ENCODE data around the gene NR2F1-AS1.

The NR2F1-AS1 gene

DNA sequence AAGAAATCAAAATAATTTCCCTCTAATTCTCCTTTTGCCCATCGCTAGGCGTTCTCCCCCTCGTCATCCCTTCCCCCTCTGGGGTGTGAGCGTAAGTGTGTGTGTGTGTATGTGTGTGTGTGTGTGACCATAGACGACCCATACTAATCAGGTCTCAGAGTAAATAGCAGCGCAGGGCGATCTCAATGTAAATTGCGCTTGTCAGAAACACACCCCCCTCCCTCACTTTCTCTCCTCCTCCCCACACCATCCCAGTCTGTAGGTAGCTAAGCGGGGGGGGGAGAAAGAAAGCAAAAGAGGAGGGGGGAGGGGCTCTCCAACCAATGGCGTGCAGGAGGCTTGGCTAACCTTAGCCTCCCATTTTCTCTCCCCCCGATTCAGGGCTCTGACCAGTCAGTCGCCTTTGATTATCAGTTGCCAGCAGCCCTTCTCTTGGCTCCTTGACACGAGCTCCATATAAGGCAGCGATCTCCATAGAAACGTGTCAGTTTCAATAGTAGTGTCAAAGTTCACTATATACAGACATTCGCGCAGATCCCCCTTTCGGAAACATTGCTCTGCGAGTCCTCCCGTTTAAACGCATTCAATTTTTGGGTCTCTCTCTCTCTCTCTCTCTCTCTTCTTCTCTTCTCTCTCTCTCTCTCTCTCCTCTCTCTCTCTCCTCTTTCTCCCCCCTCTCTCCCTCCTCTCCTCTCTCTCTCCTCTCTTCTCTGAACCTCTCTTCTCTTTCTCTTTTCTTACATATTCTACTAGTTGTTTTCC is 1.8 kb upstream of the NR2F1-AS1 start, which contains the start of gene NR2F1:
Gene NR2F1, plus strand, starts transcription at position 546 of the 762 bp plus-strand sequence. CDS start 1,802 bp downstream, outside the sequence.
- WGBS, 2 donors (ENCODE audit: extremely low coverage in 2 of 2, insufficient read length in 2 of 2, insufficient replicate concordance in 1 of 2): no CpG with 5 or more reads among the region's 21 CpGs
- H3K4me3 ChIP-seq (ENCODE audit: low read length in 2 of 2): peak within 1 kb of the TSS; percentile 97 to 98
- no peak within 1 kb of the TSS for H2AFZ ChIP-seq (ENCODE audit: low read length)
- H3K4me2 ChIP-seq (ENCODE audit: insufficient read depth, low read length, poor library complexity, severe bottlenecking): peak within 1 kb of the TSS; percentile 34
- no peak within 1 kb of the TSS for H4K91ac ChIP-seq (ENCODE audit: low read depth, low read length, poor library complexity)
- H3K14ac ChIP-seq (ENCODE audit: low read length): peak within 1 kb of the TSS; percentile 38
- peak within 1 kb of the TSS; percentile 96 for H2AK5ac ChIP-seq (ENCODE audit: low read depth, low read length)
- H2BK120ac ChIP-seq (ENCODE audit: low read depth, low read length): peak within 1 kb of the TSS; percentile 87
- H3K36me3 ChIP-seq (replicated peaks in 1 of 2; ENCODE audit: control insufficient read depth in 2 of 2, insufficient read depth in 2 of 2, low read length in 2 of 2): peaks cover 1 to 28% of the 10 kb centered on the region in 2 donors
- H3K9ac ChIP-seq (ENCODE audit: low read depth, low read length, poor library complexity): peak within 1 kb of the TSS; percentile 99
- H3K27me3 ChIP-seq (ENCODE audit: control insufficient read depth in 3 of 3, insufficient read depth in 3 of 3, low read depth in 1 of 3, low read length in 3 of 3): peaks cover 0 to 4% (median under 1%) of the 10 kb centered on the region in 3 experiments
- peak; percentile 99 for DNase-seq (ENCODE audit: low spot score)
- peaks cover 10% of the 10 kb centered on the region for H3K79me1 ChIP-seq (ENCODE audit: low read depth, low read length)
- peak within 1 kb of the TSS; percentile 99 for H3K18ac ChIP-seq (ENCODE audit: low read length)
- H2BK5ac ChIP-seq (ENCODE audit: low read length): peak within 1 kb of the TSS; percentile 96
- peak within 1 kb of the TSS; percentile 81 for H2BK15ac ChIP-seq (ENCODE audit: low read length)
- H3K9me3 ChIP-seq (replicated peaks in 1 of 2; ENCODE audit: control insufficient read depth in 2 of 2, insufficient read depth in 1 of 2, low read depth in 1 of 2, low read length in 2 of 2): no peaks in the 10 kb centered on the region
- H3K23ac ChIP-seq (ENCODE audit: low read depth, low read length, poor library complexity): peak within 1 kb of the TSS; percentile 85
- H2BK12ac ChIP-seq (ENCODE audit: low read length): peak within 1 kb of the TSS; percentile 73
- H3K4me1 ChIP-seq (ENCODE audit: control insufficient read depth in 2 of 2, insufficient read depth in 1 of 2, low read depth in 1 of 2, low read length in 2 of 2): peaks cover 14 to 17% of the 10 kb centered on the region in 2 donors
- peak within 1 kb of the TSS; percentile 43 for H4K8ac ChIP-seq (ENCODE audit: low read depth, low read length)
- H3K27ac ChIP-seq (replicated peaks; ENCODE audit: low read length): peak within 1 kb of the TSS; percentile 91
- peak within 1 kb of the TSS; percentile 93 for H3K4ac ChIP-seq (ENCODE audit: low read length)

DNA sequence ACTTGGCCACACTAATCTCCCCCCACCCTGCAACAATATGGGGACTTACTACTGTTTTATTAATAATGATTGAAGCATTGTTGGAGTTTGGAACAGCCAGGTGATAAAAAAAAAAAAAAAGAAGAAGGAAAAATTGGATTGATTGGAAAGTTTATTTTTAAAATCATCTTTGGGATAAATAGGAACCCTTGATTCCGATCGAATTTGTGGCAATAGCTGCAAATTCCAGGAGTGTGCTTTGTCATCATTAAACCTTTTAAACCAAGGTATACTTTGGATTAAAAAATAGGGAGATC is 1.1 kb upstream of the NR2F1-AS1 start:
- H3K4ac ChIP-seq (ENCODE audit: low read length): no peak overlapping the region
- H3K4me2 ChIP-seq (ENCODE audit: insufficient read depth, low read length, poor library complexity, severe bottlenecking): peak overlapping the region; percentile 34
- H3K9me3 ChIP-seq (replicated peaks in 1 of 2; ENCODE audit: control insufficient read depth in 2 of 2, insufficient read depth in 1 of 2, low read depth in 1 of 2, low read length in 2 of 2): no peaks in the 10 kb centered on the region
- peak overlapping the region; percentile 73 for H3K27ac ChIP-seq (replicated peaks; ENCODE audit: low read length)
- H3K18ac ChIP-seq (ENCODE audit: low read length): no peak overlapping the region
- no peaks in the 10 kb centered on the region for H3K27me3 ChIP-seq (ENCODE audit: control insufficient read depth in 3 of 3, insufficient read depth in 3 of 3, low read depth in 1 of 3, low read length in 3 of 3)
- WGBS, 2 donors (ENCODE audit: extremely low coverage in 2 of 2, insufficient read length in 2 of 2, insufficient replicate concordance in 1 of 2): no CpG with 5 or more reads among the region's 2 CpGs
- no peak overlapping the region for H3K23ac ChIP-seq (ENCODE audit: low read depth, low read length, poor library complexity)
- H3K4me1 ChIP-seq (ENCODE audit: control insufficient read depth in 2 of 2, insufficient read depth in 1 of 2, low read depth in 1 of 2, low read length in 2 of 2): peaks cover 17 to 23% of the 10 kb centered on the region in 2 donors
- no peak overlapping the region for H4K8ac ChIP-seq (ENCODE audit: low read depth, low read length)
- no peak overlapping the region for H2BK120ac ChIP-seq (ENCODE audit: low read depth, low read length)
- peak overlapping the region in 1 of 2 donors; percentile 85 for H3K4me3 ChIP-seq (ENCODE audit: low read length in 2 of 2)
- H2BK15ac ChIP-seq (ENCODE audit: low read length): no peak overlapping the region
- peaks cover 0 to 20% of the 10 kb centered on the region in 2 donors for H3K36me3 ChIP-seq (replicated peaks in 1 of 2; ENCODE audit: control insufficient read depth in 2 of 2, insufficient read depth in 2 of 2, low read length in 2 of 2)
- no peak overlapping the region for H2BK12ac ChIP-seq (ENCODE audit: low read length)
- H2AFZ ChIP-seq (ENCODE audit: low read length): no peak overlapping the region
- no peak for DNase-seq (ENCODE audit: low spot score)
- no peak overlapping the region for H3K9ac ChIP-seq (ENCODE audit: low read depth, low read length, poor library complexity)
- H4K91ac ChIP-seq (ENCODE audit: low read depth, low read length, poor library complexity): no peak overlapping the region
- no peak overlapping the region for H2AK5ac ChIP-seq (ENCODE audit: low read depth, low read length)
- H3K14ac ChIP-seq (ENCODE audit: low read length): no peak overlapping the region
- no peak overlapping the region for H2BK5ac ChIP-seq (ENCODE audit: low read length)
- H3K79me1 ChIP-seq (ENCODE audit: low read depth, low read length): peaks cover 9% of the 10 kb centered on the region

DNA sequence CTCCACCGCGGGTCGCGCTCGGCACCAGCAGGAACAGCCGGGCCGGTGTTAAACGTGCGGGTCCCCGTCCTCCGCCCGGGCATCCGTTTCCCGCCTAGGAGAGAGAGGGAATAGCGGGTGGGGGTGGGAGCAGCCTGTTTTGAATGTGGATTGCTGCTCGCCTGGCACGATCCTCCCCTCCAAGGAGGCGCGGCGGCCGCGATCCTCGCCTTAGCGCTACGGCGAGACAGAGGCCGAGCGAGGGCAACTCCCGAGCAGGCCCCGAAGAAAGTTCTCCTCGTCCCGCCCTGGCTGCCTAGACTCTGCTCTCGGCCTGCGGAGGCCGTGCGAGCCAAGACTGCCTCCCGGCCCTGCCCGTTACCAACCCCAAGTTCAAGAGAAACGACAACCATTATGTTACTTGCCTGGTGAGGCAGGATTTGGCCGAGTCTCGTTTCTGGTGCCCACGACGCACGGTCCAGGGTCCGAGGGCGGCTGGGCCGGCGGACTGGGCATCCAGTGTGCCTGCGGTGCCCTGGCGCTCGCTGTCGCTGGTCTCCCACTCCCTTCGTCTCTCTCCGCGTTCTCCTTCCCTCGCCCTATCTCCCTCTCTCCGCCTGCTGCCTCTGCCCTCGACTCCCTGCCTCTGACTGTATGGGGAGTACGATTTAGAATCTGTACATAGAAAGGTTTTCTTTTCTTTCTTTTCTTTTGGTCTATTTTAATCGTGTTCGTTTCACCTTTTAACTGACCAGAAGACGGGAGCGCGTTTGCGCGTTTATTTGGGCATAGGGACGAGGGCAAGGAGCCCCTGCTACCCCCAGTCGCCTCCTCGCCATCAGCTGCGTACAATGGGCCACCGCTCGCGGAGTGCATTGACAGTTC is 724 bp downstream of the NR2F1-AS1 start:
- H3K4me1 ChIP-seq (ENCODE audit: control insufficient read depth in 2 of 2, insufficient read depth in 1 of 2, low read depth in 1 of 2, low read length in 2 of 2): peaks cover 23 to 38% of the 10 kb centered on the region in 2 donors
- peak overlapping the region; percentile 85 to 89 for H3K4me3 ChIP-seq (ENCODE audit: low read length in 2 of 2)
- peak overlapping the region; percentile 81 for H3K23ac ChIP-seq (ENCODE audit: low read depth, low read length, poor library complexity)
- no peak overlapping the region for H4K8ac ChIP-seq (ENCODE audit: low read depth, low read length)
- no peaks in the 10 kb centered on the region for H3K9me3 ChIP-seq (replicated peaks in 1 of 2; ENCODE audit: control insufficient read depth in 2 of 2, insufficient read depth in 1 of 2, low read depth in 1 of 2, low read length in 2 of 2)
- H2AK5ac ChIP-seq (ENCODE audit: low read depth, low read length): peak overlapping the region; percentile 33
- peak overlapping the region; percentile 97 for H2BK5ac ChIP-seq (ENCODE audit: low read length)
- no peak for DNase-seq (ENCODE audit: low spot score)
- H3K79me1 ChIP-seq (ENCODE audit: low read depth, low read length): peaks cover 9% of the 10 kb centered on the region
- H4K91ac ChIP-seq (ENCODE audit: low read depth, low read length, poor library complexity): peak overlapping the region; percentile 89
- peak overlapping the region; percentile 97 for H3K4me2 ChIP-seq (ENCODE audit: insufficient read depth, low read length, poor library complexity, severe bottlenecking)
- peak overlapping the region; percentile 58 for H2AFZ ChIP-seq (ENCODE audit: low read length)
- H3K18ac ChIP-seq (ENCODE audit: low read length): peak overlapping the region; percentile 98
- H2BK120ac ChIP-seq (ENCODE audit: low read depth, low read length): peak overlapping the region; percentile 35
- H3K27me3 ChIP-seq (ENCODE audit: control insufficient read depth in 3 of 3, insufficient read depth in 3 of 3, low read depth in 1 of 3, low read length in 3 of 3): no peaks in the 10 kb centered on the region
- no CpG with 5 or more reads among the region's 73 CpGs for WGBS, 2 donors (ENCODE audit: extremely low coverage in 2 of 2, insufficient read length in 2 of 2, insufficient replicate concordance in 1 of 2)
- peak overlapping the region; percentile 60 for H3K27ac ChIP-seq (replicated peaks; ENCODE audit: low read length)
- H2BK12ac ChIP-seq (ENCODE audit: low read length): peak overlapping the region; percentile 63
- H3K4ac ChIP-seq (ENCODE audit: low read length): peak overlapping the region; percentile 1
- H3K14ac ChIP-seq (ENCODE audit: low read length): peak overlapping the region; percentile 59
- H3K36me3 ChIP-seq (replicated peaks in 1 of 2; ENCODE audit: control insufficient read depth in 2 of 2, insufficient read depth in 2 of 2, low read length in 2 of 2): peaks cover 0 to 3% of the 10 kb centered on the region in 2 donors
- peak overlapping the region; percentile 82 for H2BK15ac ChIP-seq (ENCODE audit: low read length)
- peak overlapping the region; percentile 96 for H3K9ac ChIP-seq (ENCODE audit: low read depth, low read length, poor library complexity)

DNA sequence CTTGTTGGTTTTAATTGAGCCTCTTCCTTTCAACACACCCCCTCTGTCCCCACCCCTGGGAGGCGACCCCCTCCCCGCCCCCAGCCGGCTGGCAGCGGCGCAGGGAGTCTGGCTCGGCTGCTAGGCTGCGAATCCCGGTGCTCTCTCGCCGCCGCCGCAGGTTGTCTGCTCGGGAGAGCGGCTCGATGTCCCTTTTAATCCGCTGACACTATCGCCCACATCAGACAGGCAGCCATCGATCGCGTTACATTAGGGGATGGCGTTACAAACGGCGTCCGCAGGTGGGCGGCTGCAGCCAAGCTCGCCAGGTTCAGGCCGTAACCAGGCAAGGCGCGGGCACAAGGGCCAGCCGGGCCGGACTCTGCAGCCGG is 1.3 kb downstream of the NR2F1-AS1 start:
- H4K8ac ChIP-seq (ENCODE audit: low read depth, low read length): no peak overlapping the region
- peaks cover 9% of the 10 kb centered on the region for H3K79me1 ChIP-seq (ENCODE audit: low read depth, low read length)
- no peaks in the 10 kb centered on the region for H3K27me3 ChIP-seq (ENCODE audit: control insufficient read depth in 3 of 3, insufficient read depth in 3 of 3, low read depth in 1 of 3, low read length in 3 of 3)
- H3K4me2 ChIP-seq (ENCODE audit: insufficient read depth, low read length, poor library complexity, severe bottlenecking): peak overlapping the region; percentile 97
- no peaks in the 10 kb centered on the region for H3K9me3 ChIP-seq (replicated peaks in 1 of 2; ENCODE audit: control insufficient read depth in 2 of 2, insufficient read depth in 1 of 2, low read depth in 1 of 2, low read length in 2 of 2)
- H3K14ac ChIP-seq (ENCODE audit: low read length): peak overlapping the region; percentile 59
- H3K36me3 ChIP-seq (replicated peaks in 1 of 2; ENCODE audit: control insufficient read depth in 2 of 2, insufficient read depth in 2 of 2, low read length in 2 of 2): no peaks in the 10 kb centered on the region
- H3K4ac ChIP-seq (ENCODE audit: low read length): no peak overlapping the region
- peak overlapping the region; percentile 96 for H3K9ac ChIP-seq (ENCODE audit: low read depth, low read length, poor library complexity)
- H2BK5ac ChIP-seq (ENCODE audit: low read length): peak overlapping the region; percentile 97
- no CpG with 5 or more reads among the region's 32 CpGs for WGBS, 2 donors (ENCODE audit: extremely low coverage in 2 of 2, insufficient read length in 2 of 2, insufficient replicate concordance in 1 of 2)
- H3K4me3 ChIP-seq (ENCODE audit: low read length in 2 of 2): peak overlapping the region; percentile 85 to 89
- peak overlapping the region; percentile 60 for H3K27ac ChIP-seq (replicated peaks; ENCODE audit: low read length)
- peak overlapping the region; percentile 63 for H2BK12ac ChIP-seq (ENCODE audit: low read length)
- peak overlapping the region; percentile 33 for H2AK5ac ChIP-seq (ENCODE audit: low read depth, low read length)
- H4K91ac ChIP-seq (ENCODE audit: low read depth, low read length, poor library complexity): peak overlapping the region; percentile 89
- H2BK15ac ChIP-seq (ENCODE audit: low read length): peak overlapping the region; percentile 82
- no peak for DNase-seq (ENCODE audit: low spot score)
- H2BK120ac ChIP-seq (ENCODE audit: low read depth, low read length): peak overlapping the region; percentile 13
- H3K4me1 ChIP-seq (ENCODE audit: control insufficient read depth in 2 of 2, insufficient read depth in 1 of 2, low read depth in 1 of 2, low read length in 2 of 2): peaks cover 27 to 44% of the 10 kb centered on the region in 2 donors
- H3K23ac ChIP-seq (ENCODE audit: low read depth, low read length, poor library complexity): peak overlapping the region; percentile 57
- peak overlapping the region; percentile 98 for H3K18ac ChIP-seq (ENCODE audit: low read length)
- no peak overlapping the region for H2AFZ ChIP-seq (ENCODE audit: low read length)
